DOHH2 (cell line): ENCODE data around the gene DOCK1.

ENCODE experiments used
- H3F3A ChIP-seq: fragments of 200-600 bp; sonication (generic), shearing (Covaris generic); 2 replicates; pipeline ENCODE4 v1.6.0; 2016; ENCODE audit warnings: antibody characterized with exemption, mild to moderate bottlenecking; ENCODE audit not compliant: control insufficient read depth, insufficient read depth
- H3K27ac ChIP-seq: fragments of 200-600 bp; sonication (generic); 2 replicates; pipeline ENCODE4 v1.5.1; 2014; ENCODE audit warnings: low read depth, mild to moderate bottlenecking, low read length, moderate library complexity
- H3K27me3 ChIP-seq: fragments of 200-600 bp; sonication (generic); 2 replicates; pipeline ENCODE4 v1.6.1; 2014; ENCODE audit warnings: mild to moderate bottlenecking, low read length, mixed read lengths; ENCODE audit not compliant: control insufficient read depth
- H3K36me3 ChIP-seq: fragments of 200-600 bp; sonication (generic); 2 replicates; pipeline ENCODE4 v1.6.1; 2014; ENCODE audit warnings: mild to moderate bottlenecking, low read length, moderate library complexity, mixed read lengths; ENCODE audit not compliant: control insufficient read depth
- H3K4me1 ChIP-seq: fragments of 200-600 bp; sonication (generic); 2 replicates; pipeline ENCODE4 v1.6.1; 2014; ENCODE audit warnings: mild to moderate bottlenecking, low read length, mixed read lengths; ENCODE audit not compliant: control insufficient read depth
- H3K4me2 ChIP-seq: fragments of 200-600 bp; sonication (generic); 2 replicates; pipeline ENCODE4 v1.6.0; 2014; ENCODE audit warnings: mild to moderate bottlenecking, low read length, moderate library complexity
- H3K4me3 ChIP-seq: fragments of 200-600 bp; sonication (generic); 2 replicates; pipeline ENCODE4 v1.5.1; 2014; ENCODE audit warnings: mild to moderate bottlenecking, low read length, mixed read lengths
- H3K79me2 ChIP-seq: fragments of 200-600 bp; sonication (generic); 2 replicates; pipeline ENCODE4 v1.6.1; 2014; ENCODE audit warnings: mild to moderate bottlenecking, low read length, mixed read lengths; ENCODE audit not compliant: control insufficient read depth
- H3K9me2 ChIP-seq: fragments of 200-600 bp; sonication (generic); replicated peaks from 2 replicates; pipeline ENCODE4 v1.6.1; 2014; ENCODE audit warnings: mild to moderate bottlenecking, low read length, mixed read lengths; ENCODE audit not compliant: control insufficient read depth
- H3K9me3 ChIP-seq: fragments of 200-600 bp; sonication (generic); 2 replicates; pipeline ENCODE4 v1.6.1; 2014; ENCODE audit warnings: antibody characterized with exemption, low read length, mixed read lengths; ENCODE audit not compliant: control insufficient read depth, insufficient read depth
- H4K20me1 ChIP-seq: fragments of 200-600 bp; sonication (generic); 2 replicates; pipeline ENCODE4 v1.6.0; 2014; ENCODE audit warnings: low read depth, mild to moderate bottlenecking, antibody characterized with exemption, low read length, moderate library complexity; ENCODE audit not compliant: control insufficient read depth, insufficient read depth
- CTCF ChIP-seq: fragments of 200-600 bp; sonication (generic); IDR thresholded peaks from one replicate; pipeline ENCODE4 v1.5.1; 2014; ENCODE audit warnings: antibody characterized with exemption, mild to moderate bottlenecking, low read depth, low read length; ENCODE audit not compliant: poor library complexity, severe bottlenecking
- EZH2phosphoT487 ChIP-seq: fragments of 200-600 bp; sonication (generic); IDR thresholded peaks from 2 replicates; pipeline ENCODE4 v1.6.1; 2017; ENCODE audit warnings: borderline replicate concordance, mild to moderate bottlenecking, antibody characterized with exemption, low read length, moderate library complexity, mixed read lengths

Gene DOCK1

GRCh38 chr10:127009366-127009765, 104.1 kb downstream of the DOCK1 start:
- Histone ChIP-seq H3K27me3 (no peaks in the 10 kb centered on the region), H3K4me1 (no peaks in the 10 kb centered on the region), H3K9me3 (peaks cover 5% of the 10 kb centered on the region; the same call in 1 of the 2 replicates), H3K4me3 (no peak overlapping the region), H3K36me3 (no peaks in the 10 kb centered on the region), H3F3A (no peaks in the 10 kb centered on the region), H3K79me2 (no peaks in the 10 kb centered on the region), H4K20me1 (no peaks in the 10 kb centered on the region), H3K4me2 (no peak overlapping the region), H3K9me2 (no peaks in the 10 kb centered on the region), H3K27ac (no peak overlapping the region)
- TF ChIP-seq CTCF (no peak), EZH2phosphoT487 (no peak)

DNA sequence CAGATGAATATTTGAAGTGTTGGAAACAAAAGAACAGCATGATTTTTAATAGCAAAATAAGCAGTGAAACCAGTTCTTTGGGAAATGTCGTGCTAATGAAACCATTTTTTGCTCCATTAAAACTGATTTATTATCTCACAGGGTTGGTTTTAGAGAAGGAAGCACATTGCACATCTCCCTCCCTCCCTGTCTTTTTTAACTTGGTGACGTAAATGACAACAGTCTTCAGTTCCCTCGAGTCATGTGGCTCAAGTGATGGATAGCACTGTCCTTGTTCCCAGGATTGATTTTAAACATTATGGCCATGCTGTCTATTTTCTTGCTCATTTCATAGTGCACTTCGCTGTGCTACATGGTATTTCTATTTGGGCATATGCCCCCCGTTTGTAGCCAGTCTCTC, 105.9 kb downstream of the DOCK1 start:
- no peaks in the 10 kb centered on the region for H3K27me3 ChIP-seq
- H3K4me3 ChIP-seq, result no peak overlapping the region
- H3K4me2 ChIP-seq, result no peak overlapping the region
- H3K79me2 ChIP-seq, result no peaks in the 10 kb centered on the region
- no peak overlapping the region for H3K27ac ChIP-seq
- TF ChIP-seq CTCF (no peak), EZH2phosphoT487 (no peak)
- no peaks in the 10 kb centered on the region for H3K9me2 ChIP-seq
- H4K20me1 ChIP-seq, result no peaks in the 10 kb centered on the region
- no peaks in the 10 kb centered on the region for H3F3A ChIP-seq
- peaks cover 8% of the 10 kb centered on the region; the same call in 1 of the 2 replicates for H3K9me3 ChIP-seq
- H3K4me1 ChIP-seq, result no peaks in the 10 kb centered on the region
- no peaks in the 10 kb centered on the region for H3K36me3 ChIP-seq

GRCh38 chr10:127012071-127012768, 107.0 kb downstream of the DOCK1 start:
- no peaks in the 10 kb centered on the region for H3K9me2 ChIP-seq
- H3K36me3 ChIP-seq, result no peaks in the 10 kb centered on the region
- TF ChIP-seq CTCF (no peak), EZH2phosphoT487 (no peak)
- H4K20me1 ChIP-seq, result no peaks in the 10 kb centered on the region
- no peaks in the 10 kb centered on the region for H3K79me2 ChIP-seq
- no peaks in the 10 kb centered on the region for H3K4me1 ChIP-seq
- no peak overlapping the region for H3K27ac ChIP-seq
- H3K4me3 ChIP-seq, result no peak overlapping the region
- H3K27me3 ChIP-seq, result no peaks in the 10 kb centered on the region
- no peaks in the 10 kb centered on the region for H3F3A ChIP-seq
- no peak overlapping the region for H3K4me2 ChIP-seq
- peaks cover 10% of the 10 kb centered on the region; the same call in 1 of the 2 replicates for H3K9me3 ChIP-seq
